Stimulated activated CD4-positive, alpha-beta T cell treated with anti-CD3 and anti-CD28 coated beads, Interleukin-4, amount 100 ng/mL, for 4 hours (primary cell): ENCODE results near the gene OTUD5.
"Not testable (repeated sequence)": the region's sequence is repeated elsewhere in the genome, so short reads cannot be mapped to it uniquely, and the experiment has no call there.

Source experiments
- DNase-seq, 2 experiments: peaks; one replicate each; pipeline ENCODE4 v3.0.0-alpha.2; 2020

The OTUD5 gene

DNA sequence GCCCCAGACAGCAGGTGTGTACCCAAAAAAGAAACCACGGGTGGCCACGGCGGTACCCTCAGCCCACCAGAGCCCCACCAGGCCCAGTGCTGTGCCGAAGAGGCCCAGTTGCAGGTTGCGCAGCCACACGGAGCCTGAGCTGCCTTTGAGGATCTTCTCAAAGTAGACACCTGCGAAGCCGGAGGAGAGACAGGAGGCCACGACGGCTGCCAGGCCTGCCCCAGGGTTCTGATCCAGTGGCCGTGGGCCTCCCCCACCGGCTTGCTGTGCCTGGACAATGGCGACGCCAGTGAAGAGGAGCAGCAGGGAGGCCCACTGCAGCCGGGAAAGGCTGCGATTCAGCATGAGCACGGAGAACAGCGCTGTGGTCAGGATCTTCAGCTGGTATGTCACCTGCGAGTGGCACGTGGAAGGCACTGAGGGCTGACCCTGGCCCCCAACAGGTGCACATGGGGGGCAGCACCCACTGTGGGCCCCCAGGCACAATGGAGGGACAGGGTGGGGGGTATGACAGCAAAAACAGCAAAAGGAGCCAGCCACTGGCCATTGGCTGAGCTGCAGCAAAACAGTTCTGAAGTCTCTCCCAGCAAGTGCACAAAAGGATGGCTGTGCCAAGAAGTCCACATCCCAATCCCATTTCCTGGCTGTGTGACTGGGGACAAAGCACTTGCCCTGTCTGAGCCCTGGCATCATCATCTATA is 52.2 kb downstream of the OTUD5 start:
- no peak for DNase-seq

DNA sequence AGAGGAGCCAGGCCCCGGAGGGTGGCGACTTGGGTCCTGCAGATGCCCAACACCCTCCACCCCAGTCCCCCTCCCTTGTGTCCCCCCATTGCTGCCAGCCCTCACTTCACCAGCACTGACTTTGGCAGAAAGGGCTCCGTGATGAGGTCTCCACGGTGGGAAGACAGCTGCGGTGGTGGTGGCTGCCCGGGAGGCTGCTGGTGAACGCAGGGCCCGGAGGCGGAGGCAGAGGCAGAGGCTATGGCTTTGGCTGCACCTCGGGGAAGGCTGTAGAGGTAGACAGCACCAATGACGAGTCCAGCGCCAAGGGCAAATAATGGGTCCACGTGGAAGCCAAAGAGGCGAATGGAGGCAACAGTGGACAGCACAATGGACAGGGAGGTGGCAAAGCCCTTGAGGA is 52.8 kb downstream of the OTUD5 start:
- no peak for DNase-seq

DNA sequence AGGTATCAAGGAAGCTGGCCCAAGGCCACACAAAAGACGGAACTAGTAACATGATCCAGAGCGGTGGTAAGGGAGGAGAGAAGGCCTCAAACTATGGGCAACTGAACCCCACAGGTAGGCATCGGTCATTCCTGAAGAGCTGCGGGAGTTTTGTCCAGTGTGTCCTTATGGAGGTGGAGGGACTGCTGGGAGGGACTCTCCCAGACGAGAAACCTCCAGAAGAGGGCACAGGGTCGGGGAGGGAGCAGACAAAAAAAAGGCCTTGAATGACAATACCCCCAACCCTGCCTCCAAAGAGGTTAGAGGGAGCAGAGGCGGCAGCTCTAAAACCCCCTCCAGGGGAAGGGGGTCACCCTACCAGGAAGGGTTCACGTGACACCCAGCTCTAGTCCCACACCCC is 53.2 kb downstream of the OTUD5 start:
- DNase-seq = no peak

DNA sequence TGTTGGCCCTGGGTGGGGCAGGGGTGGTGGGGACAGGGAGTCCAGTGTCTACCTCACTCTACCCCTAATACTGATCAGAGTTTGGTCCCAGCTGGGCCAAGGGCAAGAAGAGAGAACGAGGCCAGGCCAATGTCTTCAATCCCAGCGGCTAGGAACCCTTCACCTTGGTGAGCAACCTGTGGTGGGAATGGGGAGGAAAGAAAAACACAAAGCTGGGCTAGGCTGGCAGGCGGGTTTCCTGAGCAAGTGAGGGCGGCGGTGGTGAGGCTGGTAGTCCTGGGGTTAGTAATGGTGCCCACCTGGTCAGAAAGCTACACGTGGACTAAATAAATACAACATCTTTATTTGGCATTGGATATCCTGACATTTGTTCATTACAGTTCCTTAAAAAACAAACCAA is 54.1 kb downstream of the OTUD5 start:
- no peak for DNase-seq

DNA sequence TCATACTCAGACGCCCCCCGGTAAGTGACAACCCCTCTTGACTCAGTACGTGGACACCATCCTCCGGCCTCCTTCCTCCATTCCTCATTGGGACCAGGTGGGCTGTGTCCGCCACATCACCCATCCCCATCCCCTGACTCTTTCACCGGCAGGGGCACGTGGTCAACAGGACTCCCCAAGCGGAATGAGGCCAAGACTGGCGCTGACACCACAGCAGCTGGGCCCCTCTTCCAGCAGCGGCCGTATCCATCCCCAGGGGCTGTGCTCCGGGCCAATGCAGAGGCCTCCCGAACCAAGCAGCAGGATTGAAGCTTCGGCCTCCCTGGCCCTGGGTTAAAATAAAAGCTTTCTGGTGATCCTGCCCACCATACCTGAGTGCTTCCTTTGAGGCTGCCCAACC is 54.6 kb downstream of the OTUD5 start:
- DNase-seq = no peak

DNA sequence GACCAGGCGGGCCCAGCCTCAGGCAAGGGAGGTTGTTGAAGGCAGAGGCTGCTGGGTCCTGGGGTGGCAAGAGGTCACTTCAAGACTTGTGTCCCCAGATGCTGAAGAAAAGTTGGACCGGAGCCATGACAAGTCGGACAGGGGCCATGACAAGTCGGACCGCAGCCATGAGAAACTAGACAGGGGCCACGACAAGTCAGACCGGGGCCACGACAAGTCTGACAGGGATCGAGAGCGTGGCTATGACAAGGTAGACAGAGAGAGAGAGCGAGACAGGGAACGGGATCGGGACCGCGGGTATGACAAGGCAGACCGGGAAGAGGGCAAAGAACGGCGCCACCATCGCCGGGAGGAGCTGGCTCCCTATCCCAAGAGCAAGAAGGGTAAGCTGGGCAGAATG is 55.3 kb downstream of the OTUD5 start:
- no peak for DNase-seq

DNA sequence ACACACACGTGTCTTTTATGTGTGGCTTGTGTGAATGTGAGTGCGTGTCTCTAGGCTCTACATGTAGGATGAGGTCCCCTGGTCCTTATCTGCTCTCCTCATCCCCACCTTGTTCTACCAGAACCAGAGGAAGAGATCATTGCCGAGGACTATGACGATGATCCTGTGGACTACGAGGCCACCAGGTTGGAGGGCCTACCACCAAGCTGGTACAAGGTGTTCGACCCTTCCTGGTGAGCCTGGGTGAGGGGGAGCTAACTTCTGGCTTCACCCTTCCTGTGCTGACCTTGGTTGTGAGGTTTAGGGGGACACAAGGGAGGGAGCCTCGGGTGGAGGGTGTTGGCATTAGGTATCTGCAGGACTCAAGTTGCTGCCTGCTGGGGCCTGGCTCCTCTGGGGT is 56.3 kb downstream of the OTUD5 start:
- DNase-seq = no peak

DNA sequence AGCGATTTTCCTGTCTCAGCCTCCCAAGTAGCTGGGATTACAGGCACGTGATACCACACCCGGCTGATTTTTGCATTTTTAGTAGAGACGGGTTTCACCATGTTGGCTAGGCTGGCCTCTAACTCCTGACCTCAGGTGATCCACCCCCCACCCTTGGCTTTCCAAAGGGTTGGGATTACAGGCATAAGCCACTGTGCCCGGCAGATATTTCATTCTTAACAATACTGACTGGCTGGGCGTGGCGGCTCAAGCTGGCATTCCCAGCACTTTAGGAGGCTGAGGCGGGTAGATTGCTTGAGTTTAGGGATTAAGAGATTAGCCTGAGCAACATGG is 58.4 kb downstream of the OTUD5 start:
- DNase-seq = no peak

DNA sequence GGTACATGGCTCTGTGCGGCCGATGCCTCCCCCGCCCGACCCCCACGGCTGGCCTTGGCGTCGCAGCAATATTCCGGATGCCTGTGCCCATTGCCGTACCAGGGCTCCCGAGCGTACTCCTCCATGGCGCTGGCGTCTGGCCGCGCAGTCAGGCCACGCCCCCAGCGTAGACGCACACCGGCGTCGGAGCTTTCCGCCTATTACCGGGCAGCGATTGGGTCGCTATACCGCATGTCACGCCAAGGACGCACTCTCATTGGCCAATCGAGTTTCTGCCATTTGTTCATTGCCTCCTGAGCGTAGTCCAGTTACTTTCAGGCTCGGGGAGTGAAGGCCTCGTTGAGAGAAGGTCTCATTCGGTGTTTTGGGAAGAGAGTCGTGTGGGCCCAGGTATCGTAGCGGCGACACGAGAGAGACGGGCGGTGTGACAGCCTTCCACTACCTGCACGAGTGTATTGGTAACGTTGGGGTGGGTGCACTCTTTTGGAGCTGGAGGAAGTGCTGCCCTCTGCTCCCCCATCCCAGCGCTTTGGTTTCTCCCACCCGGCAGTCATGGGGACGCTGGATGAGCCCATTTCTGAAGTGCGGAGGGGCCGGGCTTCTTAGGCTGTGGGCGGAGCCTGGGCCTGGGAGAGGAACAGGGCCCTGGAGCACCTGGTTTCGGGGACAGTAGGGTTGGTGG is 59.6 kb downstream of the OTUD5 start, which contains the start of the genes PQBP1 and TIMM17B:
TSS of gene PQBP1 (plus strand) at position 306 of the 682 bp plus-strand sequence. CDS start 580 bp downstream, outside the sequence.
TSS of gene TIMM17B (minus strand) at position 144 of the 682 bp plus-strand sequence. CDS start at position 125, 19 bp downstream.
- DNase-seq = peak; percentile 75 to 87

DNA sequence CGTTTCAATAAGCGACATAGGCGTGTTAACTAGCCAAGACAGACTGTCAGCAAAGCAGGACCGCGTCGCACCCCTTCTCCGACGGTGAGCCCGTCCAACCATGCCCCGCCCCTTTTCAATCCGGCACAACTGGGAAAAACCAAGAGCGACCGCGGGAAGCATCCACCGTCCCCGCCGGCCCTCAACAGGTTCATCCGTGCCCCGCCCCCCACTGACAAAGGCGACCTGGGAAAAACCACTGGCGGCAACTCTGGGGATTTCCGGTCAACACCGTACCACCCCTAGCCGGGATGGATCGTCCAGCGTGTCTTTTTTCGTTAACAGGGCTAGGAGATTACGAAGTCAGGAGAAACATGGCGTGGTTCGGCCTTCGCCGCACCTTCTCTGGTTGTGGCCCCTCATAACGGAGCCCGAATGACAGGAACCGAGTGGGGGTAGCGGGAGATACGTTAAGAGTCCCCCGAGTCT is 60.2 kb downstream of the OTUD5 start:
- peak; percentile 50 to 54 for DNase-seq

DNA sequence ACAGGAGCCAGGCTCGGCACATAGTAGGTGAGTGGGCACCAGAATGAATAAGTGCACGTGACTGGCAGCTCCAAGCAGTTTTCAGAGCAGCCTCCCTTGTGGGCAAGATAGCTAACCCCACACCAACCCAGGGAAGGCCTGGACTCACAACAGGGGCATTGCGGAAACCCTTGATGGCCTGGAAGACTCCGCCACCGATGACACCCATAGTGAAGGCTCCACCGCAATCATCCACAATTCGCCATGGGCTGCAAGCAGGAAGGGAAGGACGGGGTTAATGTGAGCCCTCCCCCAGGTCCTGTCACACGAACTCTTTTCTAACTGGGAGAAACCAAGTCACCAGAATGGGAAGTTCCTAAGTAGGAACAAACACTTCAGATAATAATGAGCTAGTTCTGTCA is 60.8 kb downstream of the OTUD5 start:
- DNase-seq = no peak

DNA sequence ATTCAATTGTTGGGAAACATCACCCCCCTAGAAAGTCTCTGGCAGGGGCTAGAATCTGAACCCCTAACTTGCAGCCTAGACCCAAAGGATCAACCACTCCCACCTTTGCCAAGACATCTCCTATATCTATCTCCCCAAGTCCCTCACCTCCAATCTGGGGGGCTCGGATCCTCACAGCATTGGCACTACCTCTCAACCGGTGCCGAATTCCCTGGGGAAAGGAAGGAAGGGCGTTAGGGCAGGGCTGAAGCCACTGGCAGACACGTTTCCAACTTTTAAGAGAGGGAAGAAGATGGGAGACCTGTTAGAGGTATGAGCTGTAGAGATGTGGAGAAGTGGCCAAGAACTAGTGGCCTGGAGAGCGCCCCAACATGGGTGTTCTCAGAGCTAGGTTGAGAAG is 62.5 kb downstream of the OTUD5 start:
- no peak for DNase-seq

DNA sequence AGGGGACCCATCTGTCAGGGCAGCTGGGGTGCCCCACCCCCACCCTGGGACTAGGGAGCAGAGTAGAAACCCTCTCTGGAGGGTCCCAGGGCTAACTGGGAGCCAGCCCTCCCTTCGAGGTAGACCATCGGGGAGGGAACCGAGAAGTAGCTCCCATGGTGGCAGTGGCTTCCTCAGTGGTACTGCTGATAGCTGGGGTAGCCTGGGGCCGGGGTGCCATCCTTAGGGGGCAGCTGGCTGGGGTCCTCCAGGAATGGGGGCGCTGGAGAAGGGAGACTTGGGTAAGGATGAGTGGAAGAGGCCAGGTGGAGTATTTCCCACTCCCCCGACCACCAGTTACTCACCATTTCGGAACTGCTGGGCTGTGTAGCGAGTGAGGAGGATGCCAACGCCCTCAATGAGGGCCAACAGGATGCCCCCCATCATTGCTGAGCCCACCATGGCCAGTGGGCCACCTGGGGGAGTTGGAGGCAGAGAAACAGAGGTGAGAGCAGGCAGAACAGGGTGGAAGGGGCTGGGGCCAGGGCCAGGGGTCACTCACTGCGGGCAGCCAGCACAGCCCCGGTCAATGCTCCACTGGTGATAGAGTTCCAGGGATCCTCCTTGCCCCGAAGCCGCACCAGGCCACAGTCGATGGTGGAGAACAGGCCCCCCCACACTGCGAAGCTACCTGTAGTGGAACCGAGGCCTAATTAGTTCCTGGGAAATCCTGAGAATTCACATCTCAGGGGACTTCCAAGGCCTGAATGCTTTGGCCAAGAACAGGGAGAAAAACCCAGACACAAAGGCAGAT is 63.7 kb downstream of the OTUD5 start:
- DNase-seq = no peak

DNA sequence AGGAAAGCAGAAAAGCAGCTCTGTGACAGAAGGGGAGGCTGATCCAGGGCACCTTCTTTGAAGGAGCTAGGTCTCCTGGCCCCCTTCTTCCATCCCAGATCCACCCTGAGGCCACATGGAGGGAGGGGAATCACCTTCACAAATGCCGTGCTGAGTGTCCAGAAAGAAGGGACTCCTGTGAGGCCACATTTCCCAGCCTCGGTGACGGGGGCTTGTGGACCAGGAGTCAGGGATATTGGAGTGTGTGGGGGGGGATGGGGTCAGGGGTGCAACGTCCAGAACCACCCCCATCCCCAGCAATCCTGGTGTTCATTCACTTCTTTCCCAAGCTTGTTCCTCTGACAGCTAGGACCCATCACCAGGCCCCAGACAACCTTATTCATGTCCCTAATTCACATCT is 64.5 kb downstream of the OTUD5 start:
- DNase-seq = no peak

DNA sequence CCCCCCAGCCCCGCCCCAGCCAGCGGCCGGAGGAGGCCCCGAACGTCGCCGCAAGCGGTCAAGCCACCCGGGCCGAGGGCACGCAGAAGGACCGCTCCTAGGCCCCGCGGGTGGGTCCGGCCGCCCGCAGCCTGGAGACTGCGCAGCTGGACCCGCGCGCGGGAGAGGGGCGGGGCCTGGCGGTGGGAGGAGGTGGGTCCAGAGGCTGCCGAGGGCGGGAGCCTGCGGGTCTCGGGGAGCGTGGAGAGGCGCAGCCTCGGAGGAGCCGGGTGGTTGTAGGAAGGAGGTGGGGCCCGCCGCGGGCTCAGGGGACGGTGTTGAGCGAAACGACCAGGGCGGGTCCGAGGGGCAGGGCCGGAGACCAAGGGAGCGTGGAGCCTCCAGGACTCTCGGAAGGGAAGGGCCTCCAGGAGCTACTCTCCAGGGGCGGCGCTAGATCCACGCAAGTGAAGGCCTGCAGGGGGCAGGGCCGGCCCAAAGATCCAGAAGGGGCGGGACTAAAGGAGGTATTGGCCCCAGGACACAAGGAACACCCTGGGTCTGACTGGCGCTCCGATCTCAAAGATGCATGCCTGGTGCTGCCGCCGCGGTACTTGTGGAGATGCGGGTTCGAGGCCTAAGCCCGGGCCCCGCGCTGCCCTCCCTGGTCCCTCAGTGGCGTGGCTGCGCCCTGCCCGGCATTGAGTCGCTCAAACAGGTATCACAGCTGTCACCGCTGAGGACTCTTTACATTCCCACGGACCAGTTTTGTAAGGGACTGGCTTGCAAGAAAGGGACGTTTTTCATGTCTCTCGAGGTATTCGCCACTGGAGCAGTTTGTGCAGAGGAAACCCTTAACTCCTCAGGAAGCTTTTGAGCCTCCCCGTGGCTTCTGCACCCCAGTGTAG is 65.8 kb downstream of the OTUD5 start:
- DNase-seq = peak; percentile 65 to 70

DNA sequence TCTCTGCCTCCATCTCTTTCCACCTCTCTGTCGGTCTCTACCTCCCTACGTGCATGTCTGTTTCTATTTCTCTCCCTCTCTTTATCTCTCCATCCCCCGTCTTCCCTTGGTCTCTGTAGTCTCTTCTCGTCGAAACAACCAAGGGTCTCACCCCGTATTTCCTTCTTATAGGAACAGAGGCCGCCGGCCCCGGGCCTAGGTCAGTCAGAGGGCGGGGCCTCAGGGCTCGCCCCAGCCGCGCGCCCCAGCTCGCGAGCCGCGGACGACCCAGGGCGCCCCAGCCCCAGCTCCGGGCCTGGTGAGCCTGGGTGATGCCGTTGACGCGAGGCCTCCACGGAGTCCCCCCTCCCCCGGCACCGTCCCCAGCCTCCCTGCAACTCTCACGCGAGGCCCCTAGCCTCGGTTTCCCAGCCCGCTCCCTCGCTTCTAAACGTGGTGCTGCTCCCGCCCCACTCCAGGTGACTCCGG is 66.4 kb downstream of the OTUD5 start:
- no peak for DNase-seq

DNA sequence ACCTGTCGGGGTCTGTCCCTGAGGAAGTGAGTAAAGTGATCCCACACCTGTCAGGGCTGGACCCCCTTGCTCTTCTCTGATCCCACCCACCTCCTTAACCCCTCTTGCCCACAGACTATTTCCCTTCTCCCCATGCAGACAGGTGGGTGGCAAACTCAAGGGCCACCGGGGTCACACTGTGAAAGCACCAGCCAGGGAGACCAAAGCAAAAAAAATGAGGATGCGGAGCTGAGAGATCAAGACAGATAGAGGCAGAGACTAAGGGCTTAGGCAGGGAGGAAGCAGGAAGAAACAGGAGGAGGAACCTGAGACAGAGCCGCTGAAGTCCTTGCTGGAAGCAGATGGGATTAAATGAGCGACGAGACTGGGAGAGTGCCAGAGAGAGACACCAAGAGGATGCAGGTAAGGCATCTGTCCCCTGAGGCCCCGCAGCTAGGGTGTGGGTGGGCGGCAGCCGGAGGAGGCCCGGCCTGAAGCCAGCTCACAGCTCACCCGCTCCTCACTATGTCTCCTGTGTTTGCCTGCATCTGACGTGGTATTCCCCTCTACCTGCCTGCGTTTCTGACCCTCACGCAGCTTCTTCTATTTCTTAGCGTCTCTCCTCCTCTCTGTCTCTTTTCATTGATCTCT is 67.0 kb downstream of the OTUD5 start:
- peak in 1 of 2 experiments; percentile 3 for DNase-seq

DNA sequence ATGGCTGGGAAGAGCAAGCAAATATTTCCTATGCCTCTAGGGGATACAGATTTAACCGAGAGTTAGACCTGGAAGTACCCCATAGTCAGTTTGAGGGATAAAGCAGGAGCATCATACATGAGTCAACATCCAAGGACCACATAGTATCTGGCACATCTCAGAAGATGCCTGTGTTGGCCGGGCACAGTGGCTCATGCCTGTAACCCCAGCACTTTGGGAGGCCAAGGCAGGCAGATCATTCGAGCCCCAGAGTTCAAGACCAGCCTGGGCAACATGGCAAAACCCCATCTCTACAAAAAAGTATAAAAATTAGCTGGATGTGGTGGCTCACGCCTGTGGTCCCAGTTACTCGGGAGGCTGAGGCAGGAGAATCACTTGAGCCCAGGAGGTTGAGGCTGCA is 70.8 kb downstream of the OTUD5 start:
- DNase-seq = not testable (repeated sequence)

DNA sequence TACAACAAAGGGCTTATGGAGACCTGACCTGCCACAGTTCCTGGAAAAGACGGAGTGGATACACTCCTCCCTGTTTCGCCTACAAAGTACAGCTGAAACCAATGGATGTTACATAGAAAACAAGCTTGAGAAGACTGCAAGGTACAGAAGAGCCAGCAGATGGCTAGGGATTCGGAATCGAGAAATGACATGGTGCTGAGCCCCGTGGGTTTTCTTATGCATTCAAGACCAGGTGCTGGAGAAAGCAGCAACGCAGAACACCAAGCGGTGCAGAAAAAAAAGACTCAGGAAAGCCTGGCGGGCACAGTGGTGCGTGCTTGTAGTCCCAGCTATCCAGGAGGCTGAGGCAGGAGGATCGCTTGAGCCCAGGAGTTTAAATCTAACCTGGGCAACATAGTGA is 73.7 kb downstream of the OTUD5 start:
- no peak for DNase-seq

DNA sequence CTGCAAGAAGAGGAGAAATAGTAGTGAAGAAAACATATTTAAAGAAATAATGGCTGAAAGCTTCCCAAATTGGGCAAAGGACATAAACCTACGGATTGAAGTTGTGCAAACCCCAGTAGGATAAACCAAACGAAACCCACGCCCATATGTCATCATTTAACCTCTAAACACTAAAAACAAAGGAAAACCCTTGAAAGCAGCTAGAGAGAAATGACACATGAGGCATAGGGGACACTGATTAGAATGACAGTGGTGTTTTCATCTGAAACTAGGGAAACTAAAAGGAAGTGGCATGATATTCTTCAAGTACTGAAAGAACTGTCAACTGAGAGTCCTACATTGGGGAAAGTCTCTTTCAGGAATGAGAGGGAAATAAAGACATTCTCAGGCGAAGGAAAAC is 80.5 kb downstream of the OTUD5 start:
- DNase-seq = not testable (repeated sequence)
